Endothelial cell of umbilical vein (primary cell): ENCODE results near the gene GALNT10. TPM values are rescaled to one million over a fixed set of nuclear protein-coding genes. Genes with fewer than 3 reads are reported as not detected.

ENCODE experiments used
- BruUV-seq: library from RNA; stranded (reverse); fragments of 400-500 nt; replicated peaks from 2 replicates; lab custom pipeline; 2021; lab: Mats Ljungman, UMichigan
- CTCF ChIA-PET: fragments of 300-600, 350-600 bp; sonication (Branson Sonifier 250); formaldehyde crosslinking; loops from one replicate; lab custom pipeline; 2021; ENCODE audit warnings: antibody characterized with exemption, inconsistent platforms; lab: Charles Lee
- POLR2A ChIA-PET: fragments of 300-600, 350-600 bp; sonication (Branson Sonifier 250); formaldehyde crosslinking; loops from one replicate; lab custom pipeline; 2021; ENCODE audit warnings: antibody characterized with exemption, inconsistent platforms; lab: Charles Lee
- DNase-seq: peaks from one replicate; pipeline ENCODE4 v3.0.0-alpha.2; 2011; ENCODE audit warnings: low read depth, low spot score
- FAIRE-seq: peaks from 2 replicates; lab custom pipeline; 2011; peaks lifted over from hg19 to GRCh38; lab: Jason Lieb, UNC
- H2AFZ ChIP-seq: 2 replicates; pipeline ENCODE4 v1.6.0; 2012; ENCODE audit warnings: low read depth, low read length, control low read depth, inconsistent platforms
- H3K27ac ChIP-seq: 2 replicates; pipeline ENCODE4 v1.5.1; 2011; ENCODE audit warnings: low read depth, mild to moderate bottlenecking, control low read depth, low read length, moderate library complexity; ENCODE audit not compliant: insufficient read depth
- H3K27me3 ChIP-seq, 2 experiments: 2 replicates each; pipeline versions ENCODE4 v1.6.0 to v1.6.1; 2011; ENCODE audit warnings: low read length in 2 of 2, mixed read lengths in 1 of 2; ENCODE audit not compliant: control insufficient read depth in 2 of 2, insufficient read depth in 2 of 2
- H3K36me3 ChIP-seq, 2 experiments: 2 replicates in 1 of 2; 3 replicates in 1 of 2; pipeline ENCODE4 v1.5.1; 2011; ENCODE audit warnings: low read length in 2 of 2, mild to moderate bottlenecking in 1 of 2, moderate library complexity in 1 of 2; ENCODE audit not compliant: control insufficient read depth in 2 of 2, insufficient read depth in 2 of 2; ENCODE audit errors: extremely low read depth in 1 of 2
- H3K4me1 ChIP-seq: 3 replicates; pipeline ENCODE4 v1.5.1; 2011; ENCODE audit warnings: mild to moderate bottlenecking, low read length; ENCODE audit not compliant: control insufficient read depth, insufficient read depth; ENCODE audit errors: extremely low read depth
- H3K4me2 ChIP-seq: 2 replicates; pipeline ENCODE4 v1.6.1; 2011; ENCODE audit warnings: low read length, control low read depth, mixed read lengths; ENCODE audit not compliant: insufficient read depth
- H3K4me3 ChIP-seq, 3 experiments: fragments of 200-600 bp in 1 of 3; sonication (generic), shearing (Covaris generic) in 1 of 3; replicated peaks in 1 of 3; 2 replicates each; pipeline ENCODE4 v1.5.1; 2011 to 2016; ENCODE audit warnings: control low read depth in 3 of 3, low read length in 3 of 3, mild to moderate bottlenecking in 2 of 3, inconsistent platforms in 1 of 3, low read depth in 1 of 3, moderate library complexity in 1 of 3; ENCODE audit not compliant: insufficient read depth in 1 of 3
- H3K79me2 ChIP-seq: 2 replicates; pipeline ENCODE4 v1.6.0; 2012; ENCODE audit warnings: low read length, inconsistent platforms; ENCODE audit not compliant: control insufficient read depth, insufficient read depth
- H3K9ac ChIP-seq: replicated peaks from 2 replicates; pipeline ENCODE3; 2011; ENCODE audit warnings: low read length, control low read depth; ENCODE audit not compliant: insufficient read depth; ENCODE audit errors: extremely low read depth
- H3K9me1 ChIP-seq: replicated peaks from 3 replicates; pipeline ENCODE4 v1.6.0; 2011; ENCODE audit warnings: mild to moderate bottlenecking, low read length; ENCODE audit not compliant: control insufficient read depth, insufficient read depth; ENCODE audit errors: extremely low read depth
- H3K9me3 ChIP-seq: replicated peaks from 2 replicates; pipeline ENCODE4 v1.5.1; 2012; ENCODE audit warnings: low read length, inconsistent platforms; ENCODE audit not compliant: control insufficient read depth, insufficient read depth
- H4K20me1 ChIP-seq: replicated peaks from 2 replicates; pipeline ENCODE3; 2011; ENCODE audit warnings: mild to moderate bottlenecking, low read length; ENCODE audit not compliant: control insufficient read depth, insufficient read depth; ENCODE audit errors: extremely low read depth
- EZH2 ChIP-seq: IDR thresholded peaks from 2 replicates; pipeline ENCODE4 v1.6.1; 2012; ENCODE audit warnings: borderline replicate concordance, low read depth, mild to moderate bottlenecking, moderate library complexity, low read length, inconsistent platforms; ENCODE audit not compliant: severe bottlenecking
- FOS ChIP-seq: IDR thresholded peaks from 2 replicates; pipeline ENCODE4 v1.6.1; 2011; ENCODE audit warnings: mild to moderate bottlenecking, low read length, moderate library complexity, borderline replicate concordance; ENCODE audit not compliant: insufficient read depth
- GATA2 ChIP-seq: IDR thresholded peaks from 2 replicates; pipeline ENCODE4 v1.7.0; 2011; ENCODE audit warnings: low read depth, mild to moderate bottlenecking, moderate library complexity, mixed read lengths, low read length; ENCODE audit not compliant: insufficient read length, insufficient read depth
- JUN ChIP-seq: IDR thresholded peaks from 2 replicates; pipeline ENCODE4 v1.6.1; 2011; ENCODE audit warnings: borderline replicate concordance, low read depth; ENCODE audit not compliant: insufficient read length, insufficient read depth
- MYC ChIP-seq: IDR thresholded peaks from one replicate; pipeline ENCODE4 v1.6.1; 2011; ENCODE audit warnings: mild to moderate bottlenecking, low read depth, low read length
- POLR2A ChIP-seq: IDR thresholded peaks from 2 replicates; pipeline ENCODE4 v1.6.1; 2012; ENCODE audit warnings: low read depth, mild to moderate bottlenecking, control low read depth, low read length
- POLR2AphosphoS5 ChIP-seq: IDR thresholded peaks from 2 replicates; pipeline ENCODE4 v1.6.1; 2012; ENCODE audit warnings: low read depth, mild to moderate bottlenecking, control low read depth, low read length, moderate library complexity; ENCODE audit not compliant: insufficient read depth
- dilution Hi-C: fragments of 300-500 bp; cut with MboI; formaldehyde crosslinking; loops from one replicate; pipeline ENCODE4 v1.15.0; 2019; ENCODE audit warnings: low sequenced_read_pairs; ENCODE audit not compliant: extremely low pct_ligation_motif_present
- intact Hi-C: fragments of 100-400 bp; cut with micrococcal nuclease; formaldehyde crosslinking; loops from one replicate; pipeline ENCODE4 v1.10.0; 2022
- polyA plus RNA-seq, 4 experiments: library from polyadenylated mRNA; depleted of rRNA in 3 of 4; stranded (reverse) in 3 of 4; unstranded in 1 of 4; fragments of >200 nt; gene quantifications; 2 replicates each; pipeline versions ENCODE4 v1.2.1 to v1.2.3, GENCODE V29; 2011 to 2012; ENCODE audit warnings: missing spikeins in 1 of 4
- total RNA-seq: library from RNA; stranded (reverse); gene quantifications from 2 replicates; pipeline ENCODE4 v1.2.3, GENCODE V29; 2021
- TF ChIP-seq, protein P1 (sequence below): IDR thresholded peaks from 2 replicates; pipeline ENCODE4 v1.6.1; 2011; ENCODE audit not compliant: insufficient read depth, insufficient read length
- TF ChIP-seq, protein P2 (sequence below), 2 donors: IDR thresholded peaks; 1 replicate in 1 of 2; 2 replicates in 1 of 2; pipeline ENCODE4 v1.5.1; 2011; ENCODE audit warnings: low read length in 2 of 2, mild to moderate bottlenecking in 2 of 2, moderate library complexity in 2 of 2, control low read depth in 1 of 2, inconsistent platforms in 1 of 2, low read depth in 1 of 2; ENCODE audit not compliant: insufficient read depth in 1 of 2; ENCODE audit errors: extremely low read depth in 1 of 2

The GALNT10 gene
- total and polyA plus RNA-seq, 2 donors (not counting 3 experiments of a cell fraction or from before 2014, with no cell fraction given): 70.2 to 77.6 TPM

DNA sequence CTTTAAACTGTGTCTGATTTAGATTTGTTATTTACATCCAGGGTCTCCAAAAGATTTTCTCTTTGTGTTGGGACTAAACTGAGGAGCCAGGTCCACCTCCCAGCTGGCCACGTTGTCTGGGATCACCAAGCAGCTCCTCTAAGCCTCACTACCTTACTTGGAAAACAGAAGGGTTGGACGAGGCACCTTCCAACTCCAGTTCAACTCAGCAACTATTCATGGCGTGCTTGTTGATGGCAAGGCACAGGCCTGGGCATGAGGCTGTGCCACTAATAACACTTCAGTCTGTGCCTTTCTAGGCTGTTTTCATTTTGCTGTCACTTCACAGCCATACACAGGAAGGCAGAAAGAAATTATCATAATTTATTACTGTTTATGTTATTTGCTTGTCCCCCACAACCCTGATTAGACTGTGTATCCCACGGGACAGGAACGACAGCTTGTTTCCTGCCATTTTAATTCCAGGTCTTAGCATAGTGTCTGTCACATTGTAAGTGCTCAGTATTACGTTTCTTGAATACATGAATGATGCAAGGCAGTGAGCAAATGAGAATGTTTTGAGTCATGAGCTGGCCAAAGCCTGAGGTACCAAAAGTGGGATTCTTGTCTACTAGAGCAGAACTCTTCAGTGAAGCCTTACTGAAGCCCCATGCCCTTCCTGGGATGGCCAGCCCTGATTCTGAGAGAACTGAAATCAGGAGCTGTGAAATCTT, 125.8 kb downstream of the GALNT10 start:
- CTCF ChIA-PET: interaction anchor here (0.9 to 1.5 kb wide), 4 partner anchors 29 to 118 kb away, joined by 3 to 4 read pairs (median 3); no protein-coding TSS in a partner anchor
- Histone ChIP-seq H3K4me3 (no peak overlapping the region), H3K36me3 (peaks cover 0 to 5% of the 10 kb centered on the region in 2 experiments), H2AFZ (no peak overlapping the region), H3K9ac (no peak overlapping the region), H3K27me3 (no peaks in the 10 kb centered on the region), H3K4me2 (no peak overlapping the region), H3K27ac (no peak overlapping the region), H3K4me1 (peaks cover 12% of the 10 kb centered on the region), H3K79me2 (peaks cover 2% of the 10 kb centered on the region), H3K9me3 (no peaks in the 10 kb centered on the region), H3K9me1 (no peaks in the 10 kb centered on the region), H4K20me1 (no peaks in the 10 kb centered on the region)
- TF ChIP-seq POLR2A: no peak
- TF ChIP-seq FOS: no peak
- TF ChIP-seq, protein P1, sequence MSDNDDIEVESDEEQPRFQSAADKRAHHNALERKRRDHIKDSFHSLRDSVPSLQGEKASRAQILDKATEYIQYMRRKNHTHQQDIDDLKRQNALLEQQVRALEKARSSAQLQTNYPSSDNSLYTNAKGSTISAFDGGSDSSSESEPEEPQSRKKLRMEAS: no peak
- TF ChIP-seq MYC: no peak
- TF ChIP-seq GATA2: no peak
- TF ChIP-seq POLR2AphosphoS5: no peak
- no peak for TF ChIP-seq JUN
- TF ChIP-seq EZH2: no peak
- TF ChIP-seq, protein P2, sequence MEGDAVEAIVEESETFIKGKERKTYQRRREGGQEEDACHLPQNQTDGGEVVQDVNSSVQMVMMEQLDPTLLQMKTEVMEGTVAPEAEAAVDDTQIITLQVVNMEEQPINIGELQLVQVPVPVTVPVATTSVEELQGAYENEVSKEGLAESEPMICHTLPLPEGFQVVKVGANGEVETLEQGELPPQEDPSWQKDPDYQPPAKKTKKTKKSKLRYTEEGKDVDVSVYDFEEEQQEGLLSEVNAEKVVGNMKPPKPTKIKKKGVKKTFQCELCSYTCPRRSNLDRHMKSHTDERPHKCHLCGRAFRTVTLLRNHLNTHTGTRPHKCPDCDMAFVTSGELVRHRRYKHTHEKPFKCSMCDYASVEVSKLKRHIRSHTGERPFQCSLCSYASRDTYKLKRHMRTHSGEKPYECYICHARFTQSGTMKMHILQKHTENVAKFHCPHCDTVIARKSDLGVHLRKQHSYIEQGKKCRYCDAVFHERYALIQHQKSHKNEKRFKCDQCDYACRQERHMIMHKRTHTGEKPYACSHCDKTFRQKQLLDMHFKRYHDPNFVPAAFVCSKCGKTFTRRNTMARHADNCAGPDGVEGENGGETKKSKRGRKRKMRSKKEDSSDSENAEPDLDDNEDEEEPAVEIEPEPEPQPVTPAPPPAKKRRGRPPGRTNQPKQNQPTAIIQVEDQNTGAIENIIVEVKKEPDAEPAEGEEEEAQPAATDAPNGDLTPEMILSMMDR (IDR thresholded peaks at IDR 0.05; ENCODE audit: extremely low read depth in 1 of 2, insufficient read depth in 1 of 2, low read depth in 1 of 2, low read length in 2 of 2): no peak
- DNase-seq: no peak
- POLR2A ChIA-PET: no interaction called here
- dilution Hi-C loops (no loop called here), intact Hi-C loops (no loop called here)
- peak; percentile 24 for FAIRE-seq
- BruUV-seq: no TSS peak
